Activated T-cell treated with anti-CD3 and anti-CD28 coated beads, Interleukin-2, amount 50 U/mL, for 1 hour (primary cell): Measurements from ENCODE around the gene NHSL1.
A peak's percentile ranks its signal among the peaks of the same experiment; 100 is the strongest.
"Not testable (repeated sequence)": the region's sequence is repeated elsewhere in the genome, so short reads cannot be mapped to it uniquely, and the experiment has no call there.

Experiments
- DNase-seq: peaks from one replicate; pipeline ENCODE4 v3.0.0-alpha.2; 2020

Gene NHSL1

DNA sequence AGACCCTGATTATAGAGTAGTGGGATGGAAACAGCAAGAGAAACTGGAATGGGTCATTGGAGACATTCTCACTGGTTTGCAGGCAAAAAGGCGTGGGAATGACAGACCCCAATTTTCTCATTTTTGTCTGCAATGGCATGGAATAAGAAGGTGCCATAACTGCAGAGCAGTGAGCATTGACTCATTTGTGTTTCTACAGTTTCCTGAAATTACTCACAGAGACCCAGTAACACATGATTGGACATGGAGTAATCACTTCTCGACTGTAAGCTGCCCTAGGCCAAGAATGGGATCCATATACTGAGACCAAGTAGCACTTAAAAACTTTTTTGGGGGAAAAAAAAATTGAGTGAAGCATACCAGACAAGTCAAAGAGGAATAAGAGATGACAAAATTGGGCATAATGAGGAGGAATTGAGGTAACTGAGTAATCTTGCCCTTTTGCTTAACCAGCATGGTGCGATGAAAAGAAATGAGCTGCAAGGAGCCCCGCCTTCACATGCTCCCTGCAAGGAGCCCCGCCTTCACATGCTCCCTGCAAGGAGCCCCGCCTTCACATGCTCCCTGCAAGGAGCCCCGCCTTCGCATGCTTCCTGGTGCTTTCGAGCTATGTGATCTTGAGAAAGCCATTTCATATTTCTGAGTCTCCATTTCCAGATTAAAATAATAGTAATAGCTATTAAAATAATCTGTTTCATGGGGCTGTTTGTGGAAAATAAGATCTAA, 44.1 kb downstream of the NHSL1 start:
- peak; percentile 39 for DNase-seq

- no peak for DNase-seq
These were observed 48.3 kb downstream of the NHSL1 start for GRCh38 chr6:138451043-138451442.

- no peak for DNase-seq
These were observed 48.8 kb downstream of the NHSL1 start for GRCh38 chr6:138450445-138450844.

DNA sequence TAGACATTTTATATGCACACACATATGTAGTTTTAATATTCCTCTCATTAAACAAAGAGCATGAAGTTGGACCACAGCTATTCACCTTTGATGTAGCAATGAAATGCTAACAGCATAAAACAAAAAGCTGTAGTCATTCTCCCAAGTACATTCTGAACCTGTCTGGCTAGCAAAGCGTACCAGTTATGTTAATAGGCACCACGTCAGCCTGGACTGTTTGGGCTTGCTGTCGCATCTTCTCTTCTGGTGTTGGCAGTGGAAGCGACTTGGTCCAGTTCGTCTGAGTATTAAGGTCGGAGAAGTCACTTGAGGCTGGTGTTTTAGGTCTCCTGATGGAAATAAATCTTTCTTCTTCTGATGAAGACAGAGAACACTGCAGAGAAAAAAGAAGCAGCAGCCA, 52.5 kb downstream of the NHSL1 start:
- no peak for DNase-seq

DNA sequence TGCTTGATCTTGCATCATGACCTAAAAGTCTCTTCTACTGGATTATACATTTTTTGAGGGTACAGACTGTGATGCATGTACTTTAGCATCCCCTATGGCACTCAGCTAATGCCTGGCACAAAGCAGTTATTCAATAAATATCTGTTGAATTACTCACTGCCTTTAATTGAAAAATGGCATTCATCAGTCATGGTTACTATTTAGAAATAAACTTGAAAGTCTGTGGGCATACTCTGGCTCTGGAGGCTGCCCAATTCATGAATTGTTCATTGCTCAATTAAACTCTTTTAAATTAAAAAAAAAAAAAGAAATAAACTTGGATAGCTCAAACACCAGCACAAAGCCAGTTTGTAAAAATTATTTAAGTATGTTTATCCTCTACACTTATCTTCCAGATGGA, 55.3 kb downstream of the NHSL1 start:
- DNase-seq, result no peak

DNA sequence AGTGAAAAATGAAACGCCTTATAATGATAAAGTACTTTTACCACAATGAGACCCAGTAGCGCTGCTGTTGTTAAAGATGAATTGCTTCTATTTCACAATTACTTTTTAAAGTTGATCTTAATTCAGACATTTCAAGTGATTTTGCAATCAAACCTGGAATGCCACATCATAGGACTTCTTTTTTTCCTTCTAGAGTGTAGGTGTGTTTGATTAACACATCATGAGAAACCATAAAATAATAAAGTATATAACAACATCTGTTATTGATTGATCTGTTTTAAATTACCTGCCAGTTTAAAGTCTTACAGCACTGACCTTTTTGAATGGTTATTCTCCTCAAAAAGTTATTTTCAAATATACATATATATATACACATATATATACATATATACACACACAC, 56.6 kb downstream of the NHSL1 start:
- no peak for DNase-seq

GRCh38 chr6:138441965-138442364, 57.3 kb downstream of the NHSL1 start:
- no peak for DNase-seq

DNA sequence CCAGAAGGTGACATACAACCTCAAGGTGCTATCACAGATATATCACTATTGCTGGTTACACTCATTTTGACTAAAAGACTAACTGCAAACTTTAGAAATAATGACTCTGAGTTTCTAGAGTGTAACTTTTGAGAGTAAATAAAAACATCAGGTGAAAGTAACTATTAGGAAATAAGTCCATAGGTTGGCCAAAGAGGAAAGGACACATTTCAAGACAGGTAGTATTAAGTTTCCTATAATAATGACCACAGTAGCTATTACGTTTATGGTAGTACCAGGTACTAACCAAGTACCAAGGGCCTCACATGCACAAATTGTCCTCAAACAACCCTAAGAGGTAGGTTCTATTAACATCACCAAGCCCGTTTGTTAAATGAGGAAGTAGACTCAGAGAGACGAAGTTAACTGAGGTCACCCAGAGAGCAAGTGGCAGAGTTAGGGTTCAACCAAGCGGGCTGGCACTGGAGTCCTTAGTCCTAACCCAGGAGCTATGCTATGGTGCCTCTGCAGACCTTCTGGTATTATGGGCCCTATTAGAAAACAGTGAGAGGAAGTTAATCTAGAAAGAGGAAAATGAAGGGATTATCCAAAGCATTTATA, 58.4 kb downstream of the NHSL1 start:
- DNase-seq, result no peak

DNA sequence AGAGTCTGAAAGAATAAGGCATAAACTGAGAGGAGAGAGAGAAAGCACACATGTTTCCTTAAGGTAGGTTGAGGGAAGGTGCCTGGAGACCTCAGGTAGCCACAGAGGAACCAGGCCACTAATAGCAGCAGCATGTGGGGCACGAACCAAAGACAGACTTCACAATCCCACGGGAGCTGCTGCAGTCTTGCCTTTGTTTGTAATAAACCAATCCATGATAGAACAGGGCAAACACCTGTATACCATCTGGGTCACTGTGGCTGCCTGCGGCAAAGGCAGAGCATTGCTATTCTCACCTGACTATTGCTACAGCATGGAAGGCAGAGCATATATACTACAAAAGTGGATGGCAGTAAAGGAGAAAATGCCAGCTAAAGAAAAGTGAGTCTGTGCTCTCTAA, 59.0 kb downstream of the NHSL1 start:
- no peak for DNase-seq

- no peak for DNase-seq
These were observed 59.7 kb downstream of the NHSL1 start for GRCh38 chr6:138439546-138439945.

- DNase-seq, result no peak
These were observed 64.4 kb downstream of the NHSL1 start for GRCh38 chr6:138434925-138435324.

GRCh38 chr6:138434096-138434495, 65.2 kb downstream of the NHSL1 start:
- no peak for DNase-seq

DNA sequence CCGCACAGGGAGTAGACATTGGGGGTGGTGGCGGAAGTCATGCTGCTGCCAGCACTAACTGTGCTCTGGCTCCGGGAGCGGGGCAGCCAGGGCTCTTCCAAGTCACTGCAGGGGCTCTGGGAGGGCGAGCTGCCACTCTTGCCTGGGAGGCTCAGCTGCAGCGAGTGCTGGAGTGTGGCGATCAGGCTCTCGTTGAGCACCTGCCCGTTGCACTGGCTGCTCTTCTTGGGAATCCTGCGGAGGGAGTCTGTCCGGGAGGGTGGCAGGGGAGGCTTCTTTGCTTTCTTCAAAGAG, 67.3 kb downstream of the NHSL1 start:
- no peak for DNase-seq

GRCh38 chr6:138431256-138432062, 67.8 kb downstream of the NHSL1 start:
- DNase-seq, result no peak

DNA sequence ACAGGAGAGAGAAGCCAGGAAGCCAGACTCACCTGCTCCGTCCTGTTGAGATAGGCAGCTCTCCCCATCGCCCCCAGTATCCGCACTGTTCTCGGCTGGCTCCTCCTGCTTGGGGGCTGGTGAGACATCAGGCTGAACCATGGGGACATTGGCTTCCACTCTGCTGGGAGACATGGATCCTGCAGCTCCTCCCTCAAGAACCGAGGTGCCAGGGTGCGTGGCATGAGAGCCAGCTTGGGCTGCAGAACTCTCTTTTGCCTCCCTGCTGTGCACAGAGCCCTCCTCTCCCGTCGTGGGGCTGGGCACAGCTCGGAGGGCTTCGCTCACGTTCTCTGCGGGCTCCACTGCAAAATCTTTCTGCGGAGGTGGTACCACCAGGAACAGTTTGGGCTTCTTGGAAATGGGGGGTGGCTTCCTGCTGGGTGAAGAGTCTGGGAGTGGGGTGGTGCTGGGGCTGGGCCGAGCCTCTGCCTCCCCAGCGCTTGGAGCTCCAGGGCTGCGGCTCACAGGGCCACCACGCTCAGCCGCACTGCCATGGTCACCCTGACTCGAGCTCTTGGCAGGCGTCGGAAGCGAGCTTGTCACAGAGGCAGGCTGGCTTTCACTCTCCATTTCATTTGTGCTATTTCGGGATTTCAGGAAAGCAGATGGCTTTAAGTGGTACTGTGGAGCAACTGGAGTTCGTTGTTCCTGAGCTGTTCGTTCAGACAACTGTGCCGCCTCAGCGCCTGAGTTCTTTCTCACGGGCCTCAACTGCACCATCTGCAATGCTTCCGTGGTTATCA, 68.7 kb downstream of the NHSL1 start:
- no peak for DNase-seq

GRCh38 chr6:138429761-138430160, 69.5 kb downstream of the NHSL1 start:
- DNase-seq, result no peak

DNA sequence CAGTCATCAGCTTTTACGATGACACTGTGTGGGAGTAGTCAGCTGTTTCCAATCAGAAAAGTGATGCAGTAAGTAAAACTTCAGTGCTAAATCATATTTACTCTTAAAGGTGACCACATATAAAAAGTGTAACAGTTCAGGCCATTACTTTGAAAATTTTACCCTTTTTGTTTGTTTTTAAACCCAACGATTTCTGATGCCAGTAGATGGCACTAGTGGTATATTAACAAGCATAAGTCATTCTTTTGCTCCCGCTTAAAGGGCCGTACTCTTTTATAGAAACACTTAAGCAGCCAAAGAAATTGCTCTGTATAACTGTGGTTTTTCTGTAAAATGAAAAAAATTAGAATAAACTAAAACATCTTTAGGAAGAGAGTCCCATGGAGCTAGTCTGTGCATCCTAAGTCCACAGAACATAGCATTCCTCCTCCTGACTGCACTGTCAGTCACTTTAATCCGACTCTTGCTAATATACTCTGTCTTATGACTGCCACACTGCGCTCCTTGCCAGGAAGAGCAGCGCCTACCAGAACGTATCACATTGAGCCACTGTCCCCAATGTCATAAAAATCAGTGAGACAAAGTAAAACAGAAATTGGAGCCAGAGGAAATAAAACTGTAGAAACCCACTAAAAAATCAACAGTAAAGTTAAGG, 70.2 kb downstream of the NHSL1 start:
- no peak for DNase-seq

DNA sequence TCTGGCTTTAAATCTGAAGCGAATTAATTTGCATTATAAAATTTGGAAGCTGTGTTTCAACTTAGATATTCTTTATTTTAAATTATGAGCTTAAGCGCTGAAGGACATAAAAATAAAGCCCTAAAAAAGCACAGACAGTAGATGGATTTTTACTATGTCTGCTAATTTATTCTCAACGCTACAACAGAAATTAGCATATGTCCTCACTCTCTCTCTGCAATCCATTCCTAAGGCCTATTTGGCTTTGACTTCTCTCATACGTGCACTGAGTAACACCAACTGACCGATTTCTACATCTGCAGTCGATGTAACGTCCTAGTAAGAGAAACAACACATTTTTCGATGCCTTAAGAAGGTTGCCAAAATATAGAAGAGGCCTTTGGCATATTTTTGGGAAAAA, 71.6 kb downstream of the NHSL1 start:
- no peak for DNase-seq

- DNase-seq, result no peak
These were observed 72.7 kb downstream of the NHSL1 start for GRCh38 chr6:138426500-138427123.

- not testable (repeated sequence) for DNase-seq
These were observed 74.0 kb downstream of the NHSL1 start for GRCh38 chr6:138425256-138425655.

DNA sequence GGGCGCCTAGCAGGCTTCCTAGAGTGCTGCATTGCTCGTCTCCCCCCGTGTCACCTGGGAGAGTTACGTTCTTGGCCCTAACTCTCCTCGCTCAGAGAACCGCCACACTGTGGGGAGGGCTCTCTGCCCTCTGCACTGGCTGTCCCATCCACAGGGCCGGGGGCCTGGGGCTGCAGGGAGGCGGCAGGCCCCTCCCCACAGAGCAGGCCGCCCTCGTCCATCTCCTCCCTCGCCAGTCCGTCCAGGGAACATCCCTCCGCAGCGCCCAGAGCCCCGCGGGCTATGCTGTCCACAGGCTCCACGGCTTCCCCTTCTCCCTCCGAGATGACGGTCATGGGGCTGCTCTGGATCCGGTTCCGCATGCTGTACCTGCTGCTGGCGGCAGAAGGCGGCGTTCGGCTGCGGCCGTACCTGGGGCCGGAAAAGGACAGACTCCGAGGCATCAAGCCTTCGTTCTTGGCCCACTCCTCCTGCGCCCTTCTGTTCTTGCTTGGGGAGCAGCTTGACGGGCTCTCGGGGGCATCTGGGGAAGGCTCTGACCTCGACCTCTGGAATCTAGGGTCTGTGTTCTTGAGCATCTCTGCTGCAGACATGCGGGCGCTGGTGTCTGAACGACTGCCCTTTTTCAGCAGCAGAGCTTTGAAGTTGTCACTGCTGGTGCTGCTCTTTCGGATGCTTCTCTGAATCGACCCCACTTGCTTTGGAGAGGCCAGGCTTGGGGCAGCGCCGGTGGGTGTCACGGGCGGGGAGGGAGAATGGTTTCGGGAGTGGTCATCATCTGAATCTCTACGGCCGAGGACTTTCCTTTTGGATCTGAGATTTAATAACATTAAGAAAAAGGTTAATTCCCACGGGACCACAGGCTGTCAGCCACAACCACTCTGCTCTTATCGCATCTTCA, 75.0 kb downstream of the NHSL1 start:
- DNase-seq, result no peak
